Subcutaneous adipose tissue (tissue), 4 donors: ENCODE data around the gene TOMM70. TPM values are rescaled to one million over a fixed set of nuclear protein-coding genes. Genes with fewer than 3 reads are reported as not detected.

ENCODE experiments used
- total RNA-seq, 4 donors: library from RNA; depleted of rRNA; stranded (reverse); fragments of >200 nt; gene quantifications; one replicate each; pipeline ENCODE4 v1.1.0, GENCODE V29; 2016
- TF ChIP-seq, protein P1 (sequence below): fragments of 450-650 bp; IDR thresholded peaks from one replicate; pipeline ENCODE4 v1.5.1; 2016; ENCODE audit warnings: low read depth, mild to moderate bottlenecking, control low read depth, antibody characterized with exemption, moderate library complexity

The TOMM70 gene
- total RNA-seq, 4 donors from 2014 or later = 48.0 to 72.4 (median 52.0) TPM

DNA sequence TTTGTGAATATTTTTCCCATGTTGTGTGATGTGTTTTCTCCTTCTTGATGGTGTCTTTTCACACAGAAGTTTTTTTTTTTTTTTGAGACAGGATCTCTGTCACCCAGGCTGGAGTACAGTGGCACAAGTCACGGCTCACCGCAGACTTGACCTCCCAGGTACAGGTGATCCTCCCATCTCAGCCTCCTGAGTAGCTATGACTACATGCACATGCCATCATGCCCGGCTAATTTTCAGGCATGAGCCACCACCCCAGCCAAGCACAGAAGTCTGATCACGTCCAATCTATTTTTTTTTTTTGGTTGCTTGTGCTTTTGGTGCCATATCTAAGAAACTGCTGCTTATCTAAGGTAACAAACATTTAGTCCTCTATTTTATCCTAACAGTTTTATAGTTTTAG, 24.6 kb downstream of the TOMM70 start:
- TF ChIP-seq, protein P1, sequence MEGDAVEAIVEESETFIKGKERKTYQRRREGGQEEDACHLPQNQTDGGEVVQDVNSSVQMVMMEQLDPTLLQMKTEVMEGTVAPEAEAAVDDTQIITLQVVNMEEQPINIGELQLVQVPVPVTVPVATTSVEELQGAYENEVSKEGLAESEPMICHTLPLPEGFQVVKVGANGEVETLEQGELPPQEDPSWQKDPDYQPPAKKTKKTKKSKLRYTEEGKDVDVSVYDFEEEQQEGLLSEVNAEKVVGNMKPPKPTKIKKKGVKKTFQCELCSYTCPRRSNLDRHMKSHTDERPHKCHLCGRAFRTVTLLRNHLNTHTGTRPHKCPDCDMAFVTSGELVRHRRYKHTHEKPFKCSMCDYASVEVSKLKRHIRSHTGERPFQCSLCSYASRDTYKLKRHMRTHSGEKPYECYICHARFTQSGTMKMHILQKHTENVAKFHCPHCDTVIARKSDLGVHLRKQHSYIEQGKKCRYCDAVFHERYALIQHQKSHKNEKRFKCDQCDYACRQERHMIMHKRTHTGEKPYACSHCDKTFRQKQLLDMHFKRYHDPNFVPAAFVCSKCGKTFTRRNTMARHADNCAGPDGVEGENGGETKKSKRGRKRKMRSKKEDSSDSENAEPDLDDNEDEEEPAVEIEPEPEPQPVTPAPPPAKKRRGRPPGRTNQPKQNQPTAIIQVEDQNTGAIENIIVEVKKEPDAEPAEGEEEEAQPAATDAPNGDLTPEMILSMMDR = no peak

DNA sequence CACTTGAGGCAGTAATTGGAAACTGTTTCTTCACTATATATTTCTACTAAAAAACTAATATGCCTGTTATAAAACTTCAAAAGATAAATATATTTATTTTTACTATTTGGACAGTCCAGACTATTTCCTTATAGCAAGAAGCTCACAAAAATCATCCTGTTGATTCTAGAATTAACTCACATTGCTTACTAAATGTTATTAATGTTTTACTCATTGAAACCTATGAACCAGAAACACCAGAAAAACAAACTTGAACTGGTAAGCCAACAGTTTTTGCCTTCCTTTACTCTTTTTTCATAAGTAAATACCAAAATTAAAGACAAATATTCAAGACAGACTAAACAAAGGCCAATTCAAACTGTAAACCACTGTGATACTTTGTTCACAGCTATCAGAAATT, 26.4 kb downstream of the TOMM70 start:
- TF ChIP-seq, protein P1 = no peak

DNA sequence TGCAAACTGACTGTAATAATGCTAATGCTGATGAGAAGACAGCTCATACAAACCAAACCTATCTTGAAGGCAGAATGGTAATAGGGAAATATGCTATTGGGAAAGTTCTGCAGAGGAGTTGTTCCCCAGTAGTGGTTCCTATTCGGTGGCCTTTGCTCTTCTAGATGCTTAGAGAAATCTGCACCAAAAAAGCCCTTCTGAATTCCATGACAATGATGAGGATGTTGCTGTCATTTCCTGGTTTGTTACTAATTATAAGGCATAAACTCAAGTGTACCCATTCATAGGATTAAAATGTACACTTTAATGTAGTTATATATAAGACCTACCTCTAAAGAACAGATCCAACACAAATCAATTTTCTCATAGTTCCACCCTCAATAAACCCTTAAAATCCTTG, 30.1 kb downstream of the TOMM70 start:
- TF ChIP-seq, protein P1 = no peak

DNA sequence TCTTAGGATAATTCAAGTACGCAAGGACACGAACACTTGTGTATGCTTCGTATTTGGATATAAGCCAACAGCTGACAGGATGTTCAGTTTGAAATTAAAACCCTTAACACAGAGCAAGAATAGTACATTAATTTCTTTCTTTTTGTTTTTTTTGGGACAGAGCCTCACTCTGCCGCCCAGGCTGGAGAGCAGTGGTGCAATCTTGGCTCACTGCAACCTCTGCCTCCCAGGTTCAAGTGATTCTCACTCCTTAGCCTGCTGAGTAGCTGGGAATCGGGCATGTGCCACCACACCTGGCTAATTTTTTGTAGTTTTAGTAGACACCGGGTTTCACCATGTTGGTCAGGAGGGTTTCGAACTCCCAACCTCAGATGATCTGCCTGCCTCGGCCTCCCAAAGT, 32.4 kb downstream of the TOMM70 start:
- TF ChIP-seq, protein P1 = no peak

DNA sequence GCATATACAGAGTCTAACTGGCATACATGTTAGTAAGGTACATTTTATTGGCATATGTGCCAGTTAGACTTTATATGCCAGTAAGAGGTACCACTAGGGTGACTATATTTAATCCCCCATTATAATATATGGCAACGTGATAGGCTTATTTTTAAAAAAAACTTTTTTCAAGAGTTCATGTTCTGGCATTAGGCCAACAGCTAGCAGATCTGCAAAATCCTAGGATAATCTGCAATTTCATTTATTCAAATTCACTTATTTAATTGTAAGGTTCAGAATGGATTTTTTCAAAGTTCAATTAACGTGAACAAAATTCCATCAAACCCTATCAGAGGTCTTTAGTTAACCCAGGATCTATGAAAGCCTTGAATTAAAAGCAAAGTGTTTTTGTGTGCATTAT, 34.5 kb downstream of the TOMM70 start:
- TF ChIP-seq, protein P1 = no peak

DNA sequence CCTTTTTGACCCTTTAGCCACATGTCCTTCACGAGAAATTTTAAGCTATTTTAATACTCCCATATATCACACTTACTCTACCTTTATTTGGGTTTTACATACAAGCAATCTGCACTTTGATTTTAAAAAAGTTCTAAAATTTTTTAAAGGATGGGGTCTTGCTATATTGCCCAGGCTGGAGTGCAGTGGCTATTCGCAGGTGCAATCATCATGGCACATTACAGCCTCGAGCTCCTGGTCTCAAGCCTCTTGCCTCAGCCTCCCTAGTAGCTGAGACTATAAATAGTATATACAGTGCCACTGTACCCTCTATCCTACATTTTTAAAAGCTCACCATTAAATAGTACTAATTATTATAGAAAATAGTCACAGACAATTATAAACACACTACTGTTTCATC, 36.5 kb downstream of the TOMM70 start:
- TF ChIP-seq, protein P1 = no peak

DNA sequence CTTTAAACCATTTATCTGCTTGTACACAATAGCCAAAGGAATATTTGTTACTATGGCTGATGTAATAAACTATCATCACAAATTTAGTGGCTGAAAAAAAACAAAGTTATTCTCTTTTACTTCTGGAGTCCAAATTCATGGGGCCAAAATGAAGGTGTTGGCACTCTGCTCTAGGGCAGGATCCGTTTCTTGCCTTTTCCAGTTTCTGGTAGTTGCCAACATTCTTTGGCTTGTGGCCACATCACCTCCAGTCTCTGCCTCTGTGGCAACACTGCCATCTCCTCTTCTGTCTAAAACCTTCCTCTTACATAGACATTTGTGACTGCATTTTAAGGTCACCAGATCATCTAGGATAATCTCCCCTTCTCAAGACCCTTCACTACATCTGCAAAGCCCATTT, 39.0 kb downstream of the TOMM70 start:
- TF ChIP-seq, protein P1 = no peak
